Erythroblast (primary cell): ENCODE measurements around the gene MAGEC1.

Experiments used
- GATA1 ChIP-seq: IDR thresholded peaks from 2 replicates; pipeline ENCODE4 v1.6.1; 2011; ENCODE audit warnings: low read depth, mild to moderate bottlenecking, control low read depth, low read length, moderate library complexity
- POLR2A ChIP-seq: IDR thresholded peaks from 2 replicates; pipeline ENCODE4 v1.6.1; 2011; ENCODE audit warnings: mild to moderate bottlenecking, low read length

- TF ChIP-seq POLR2A (no peak), GATA1 (no peak)
Measured at GRCh38 chrX:141958675-141959074, 55.0 kb downstream of the MAGEC1 start.
